Common myeloid progenitor, CD34-positive (primary cell): Measurements from ENCODE around the gene ILF3.

Source experiments
- CTCF ChIA-PET: fragments of 350-600 bp; sonication (Branson Sonifier 250); formaldehyde crosslinking; loops from one replicate; lab custom pipeline; 2021; ENCODE audit warnings: antibody characterized with exemption; lab: Charles Lee
- POLR2A ChIA-PET: fragments of 350-600 bp; sonication (Branson Sonifier 250); formaldehyde crosslinking; loops from one replicate; lab custom pipeline; 2021; ENCODE audit warnings: antibody characterized with exemption; lab: Charles Lee
- DNase-seq, 3 donors: peaks; one replicate each; pipeline versions ENCODE4 v3.0.0 to v3.0.0-alpha.2; 2013
- H3K27ac ChIP-seq, 2 experiments: 1 replicate in 1 of 2; 2 replicates in 1 of 2; pipeline ENCODE4 v1.7.0; 2013; ENCODE audit warnings: inconsistent platforms in 2 of 2, low read length in 2 of 2, mild to moderate bottlenecking in 2 of 2, low read depth in 1 of 2, moderate library complexity in 1 of 2; ENCODE audit not compliant: severe bottlenecking in 2 of 2, insufficient read depth in 1 of 2, poor library complexity in 1 of 2
- H3K27me3 ChIP-seq, 5 experiments: replicated peaks in 2 of 5; 1 replicate in 3 of 5; 2 replicates in 2 of 5; pipeline versions ENCODE4 v1.6.1 to v1.7.0; 2013; ENCODE audit warnings: low read length in 4 of 5, mild to moderate bottlenecking in 2 of 5, moderate library complexity in 2 of 5, inconsistent platforms in 1 of 5; ENCODE audit not compliant: insufficient read depth in 5 of 5, control insufficient read depth in 4 of 5
- H3K36me3 ChIP-seq, 4 experiments: 1 replicate in 2 of 4; 2 replicates in 2 of 4; pipeline versions ENCODE4 v1.6.1 to v1.7.0; 2013; ENCODE audit warnings: low read length in 3 of 4, control low read depth in 1 of 4, mild to moderate bottlenecking in 1 of 4; ENCODE audit not compliant: control insufficient read depth in 4 of 4, insufficient read depth in 4 of 4
- H3K4me1 ChIP-seq, 4 experiments: 1 replicate in 3 of 4; 2 replicates in 1 of 4; pipeline versions ENCODE4 v1.6.1 to v1.7.1; 2013; ENCODE audit warnings: low read length in 3 of 4, mild to moderate bottlenecking in 3 of 4, control low read depth in 1 of 4, inconsistent platforms in 1 of 4, moderate library complexity in 1 of 4; ENCODE audit not compliant: control insufficient read depth in 4 of 4, insufficient read depth in 4 of 4; ENCODE audit errors: control extremely low read depth in 1 of 4
- H3K4me3 ChIP-seq, 7 experiments: 1 replicate in 4 of 7; 2 replicates in 3 of 7; pipeline versions ENCODE4 v1.5.1 to v1.7.0; 2013; ENCODE audit warnings: mild to moderate bottlenecking in 7 of 7, low read length in 6 of 7, moderate library complexity in 6 of 7, inconsistent platforms in 2 of 7, low read depth in 2 of 7, control low read depth in 1 of 7; ENCODE audit not compliant: insufficient read depth in 4 of 7, control insufficient read depth in 1 of 7; ENCODE audit errors: extremely low read depth in 1 of 7
- H3K9me3 ChIP-seq, 5 experiments: 1 replicate in 4 of 5; 2 replicates in 1 of 5; pipeline versions ENCODE4 v1.6.1 to v1.7.1; 2013; ENCODE audit warnings: low read length in 4 of 5, mild to moderate bottlenecking in 2 of 5, inconsistent platforms in 1 of 5, low read depth in 1 of 5, moderate library complexity in 1 of 5; ENCODE audit not compliant: control insufficient read depth in 4 of 5, insufficient read depth in 2 of 5; ENCODE audit errors: control extremely low read depth in 1 of 5
- WGBS: methylation state at CpG from one replicate; pipeline ENCODE4 v1.1.5; 2013; ENCODE audit not compliant: insufficient coverage; 5-methylcytosine and 5-hydroxymethylcytosine counted together

Gene ILF3

GRCh38 chr19:10736916-10737551 lies 82.9 kb downstream of the ILF3 start:
- H3K4me1 ChIP-seq, result peaks cover 0 to 6% (median 1%) of the 10 kb centered on the region in 4 experiments
- no peaks in the 10 kb centered on the region for H3K27me3 ChIP-seq
- no peak for DNase-seq
- peaks cover 0 to 11% (median 3%) of the 10 kb centered on the region in 4 experiments for H3K36me3 ChIP-seq
- POLR2A ChIA-PET, result interaction anchor here (0.7 kb wide), 1 partner anchor 12 kb away, joined by 3 read pairs; no protein-coding TSS in a partner anchor
- peak overlapping the region in 1 of 2 experiments; percentile 61 for H3K27ac ChIP-seq
- CTCF ChIA-PET, result interaction anchor here (1.1 kb wide), 1 partner anchor 9 kb away, joined by 3 read pairs; no protein-coding TSS in a partner anchor
- H3K4me3 ChIP-seq, result no peak overlapping the region
- 87% methylated on average over 5 of the region's 9 CpGs for WGBS
- no peaks in the 10 kb centered on the region for H3K9me3 ChIP-seq

GRCh38 chr19:10737722-10738121 lies 83.6 kb downstream of the ILF3 start:
- ChIA-PET POLR2A (no interaction called here), CTCF (no interaction called here)
- Histone ChIP-seq H3K27me3 (no peaks in the 10 kb centered on the region), H3K36me3 (peaks cover 0 to 11% (median 3%) of the 10 kb centered on the region in 4 experiments), H3K4me3 (no peak overlapping the region), H3K9me3 (no peaks in the 10 kb centered on the region), H3K27ac (peak overlapping the region in 1 of 2 experiments; percentile 61), H3K4me1 (peaks cover 0 to 7% (median 4%) of the 10 kb centered on the region in 4 experiments)
- no peak for DNase-seq
- WGBS, result 96% methylated on average over 7 of the region's 9 CpGs

GRCh38 chr19:10740798-10741197 lies 86.7 kb downstream of the ILF3 start:
- H3K36me3 ChIP-seq, result peaks cover 0 to 14% (median 4%) of the 10 kb centered on the region in 4 experiments
- WGBS, result no CpG with 5 or more reads among the region's 3 CpGs
- H3K27me3 ChIP-seq, result no peaks in the 10 kb centered on the region
- no peak overlapping the region for H3K4me3 ChIP-seq
- H3K9me3 ChIP-seq, result no peaks in the 10 kb centered on the region
- ChIA-PET POLR2A (no interaction called here), CTCF (no interaction called here)
- no peak overlapping the region for H3K27ac ChIP-seq
- DNase-seq, result no peak
- H3K4me1 ChIP-seq, result peaks cover 0 to 7% (median 4%) of the 10 kb centered on the region in 4 experiments
